Pulmonary artery endothelial cell (primary cell): ENCODE data around the gene TRAPPC2L. TPM values are rescaled to one million over a fixed set of nuclear protein-coding genes. Genes with fewer than 3 reads are reported as not detected.
"Not testable (repeated sequence)": the region's sequence is repeated elsewhere in the genome, so short reads cannot be mapped to it uniquely, and the experiment has no call there.

Experiments used
- DNase-seq: peaks from one replicate; pipeline ENCODE4 v3.0.0-alpha.2; 2011; ENCODE audit warnings: low read depth, low spot score
- total RNA-seq: library from RNA; depleted of rRNA; stranded (reverse); fragments of >200 nt; gene quantifications from 2 replicates; pipeline ENCODE4 v1.2.3, GENCODE V29; 2014

Gene TRAPPC2L
- total RNA-seq, 1 donor from 2014 or later, result 62.0 TPM

DNA sequence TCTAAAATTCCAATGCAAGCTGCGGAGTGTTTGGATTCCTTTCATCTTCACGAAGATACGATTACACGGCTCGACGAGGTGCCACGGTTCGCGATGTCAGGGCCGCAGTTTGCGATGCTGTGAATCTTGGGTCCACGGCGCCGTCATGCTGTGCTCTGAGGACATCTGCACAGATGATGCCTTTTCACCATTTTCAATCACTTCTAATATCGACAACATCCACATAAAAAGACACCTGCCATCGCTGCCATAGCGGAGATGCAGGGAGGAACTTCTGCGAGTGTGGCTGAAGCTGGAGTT, 38.4 kb upstream of the TRAPPC2L start:
- no peak for DNase-seq

DNA sequence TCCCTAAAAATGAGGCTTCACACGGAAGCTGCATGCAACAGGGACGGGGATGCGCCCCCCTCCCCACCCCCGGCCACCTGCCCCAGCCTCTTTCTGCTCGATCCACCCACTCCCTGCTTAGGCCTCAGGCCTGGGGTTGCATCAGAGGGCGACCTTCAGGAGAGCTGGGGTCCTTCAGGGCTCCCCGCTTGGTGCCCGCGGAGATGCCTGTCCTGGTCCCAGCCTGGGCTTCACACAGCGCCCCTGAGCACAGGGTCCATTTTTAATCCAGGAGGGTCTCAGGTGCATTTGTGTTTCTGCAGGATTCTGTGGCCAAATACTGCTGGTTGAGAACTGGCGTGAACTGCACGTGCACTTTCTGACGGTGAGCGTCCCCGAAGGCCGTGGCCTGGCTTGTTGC, 37.8 kb upstream of the TRAPPC2L start:
- no peak for DNase-seq

- DNase-seq, result no peak
Measured at GRCh38 chr16:88820385-88821025, 36.4 kb upstream of the TRAPPC2L start.

GRCh38 chr16:88821168-88821850, 35.6 kb upstream of the TRAPPC2L start:
- no peak for DNase-seq

DNA sequence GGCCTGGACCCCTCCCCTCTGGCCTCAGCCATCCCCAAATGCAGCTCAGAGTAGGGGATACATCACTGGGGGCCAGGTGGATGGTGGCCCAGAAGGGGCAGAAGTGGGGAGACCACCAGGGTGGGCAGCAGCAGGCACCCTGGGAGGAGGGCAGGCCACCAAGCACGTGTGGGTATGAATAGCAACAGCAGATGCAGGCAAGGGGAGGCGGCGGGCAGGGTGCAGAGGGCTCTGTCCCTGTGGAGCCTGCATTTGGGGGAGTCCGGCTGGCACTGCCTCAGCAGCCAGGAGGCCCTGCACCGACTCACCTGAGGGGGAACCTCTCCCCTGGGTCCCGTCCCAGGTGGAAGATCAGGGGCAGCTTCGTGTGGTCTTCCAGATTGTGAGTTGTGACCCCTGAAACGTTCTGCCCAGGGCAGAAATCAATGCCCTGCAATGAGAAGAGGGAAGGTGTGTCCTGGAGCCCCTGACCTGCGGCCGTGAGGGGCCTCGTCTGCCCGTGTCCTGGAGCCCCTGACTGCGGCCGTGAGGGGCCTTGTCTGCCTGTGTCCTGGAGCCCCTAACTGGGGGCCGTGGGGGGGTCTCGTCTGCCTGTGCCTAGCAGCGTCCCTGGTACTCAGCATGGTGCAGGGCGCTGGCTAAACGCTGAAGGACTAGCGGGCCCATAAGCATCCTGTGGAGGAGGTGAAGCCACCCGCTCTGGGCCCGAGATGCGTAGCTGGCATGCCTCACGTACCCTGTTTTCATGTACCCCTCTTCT, 34.5 kb upstream of the TRAPPC2L start:
- no peak for DNase-seq

GRCh38 chr16:88823646-88824045, 33.3 kb upstream of the TRAPPC2L start:
- DNase-seq, result not testable (repeated sequence)

GRCh38 chr16:88824256-88825077, 32.5 kb upstream of the TRAPPC2L start:
- DNase-seq, result no peak

DNA sequence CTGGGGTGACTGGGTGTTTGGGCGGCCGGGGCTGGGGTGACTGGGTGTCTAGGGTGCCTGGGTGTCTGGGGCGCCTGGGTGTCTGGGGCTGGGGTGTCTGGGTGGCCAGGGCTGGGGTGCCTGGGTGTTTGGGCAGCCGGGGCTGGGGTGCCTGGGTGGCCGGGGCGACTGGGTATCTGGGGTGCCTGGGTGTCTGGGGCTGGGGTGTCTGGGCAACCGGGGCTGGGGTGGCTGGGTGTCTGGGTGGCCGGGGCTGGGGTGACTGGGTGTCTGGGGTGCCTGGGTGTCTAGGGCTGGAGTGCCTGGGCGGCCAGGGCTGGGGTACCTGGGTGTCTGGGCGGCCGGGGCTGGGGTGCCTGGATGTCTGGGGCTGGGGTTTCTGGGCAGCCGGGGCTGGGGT, 31.8 kb upstream of the TRAPPC2L start:
- DNase-seq, result no peak

- no peak for DNase-seq
Measured at GRCh38 chr16:88826070-88826840, 30.7 kb upstream of the TRAPPC2L start.

DNA sequence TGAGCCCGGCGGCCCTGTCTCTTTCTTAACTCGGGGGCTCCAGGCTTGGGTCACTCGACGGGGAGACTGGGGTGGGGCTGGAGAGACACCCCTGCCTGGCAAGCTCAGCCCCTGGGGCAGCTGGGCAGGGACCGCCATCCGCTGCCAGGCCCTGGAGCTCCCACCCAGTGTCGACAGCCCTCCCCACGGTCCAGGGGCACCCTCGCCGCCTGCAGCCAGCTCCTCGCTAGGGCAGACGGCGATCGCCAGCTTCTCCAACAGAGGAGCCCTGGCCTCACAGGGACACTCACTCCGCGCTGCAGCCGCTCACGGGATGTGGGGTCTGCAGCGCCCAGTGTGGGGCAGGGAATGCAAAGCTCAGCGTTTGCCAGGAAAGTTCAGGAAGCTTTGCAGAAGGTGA, 29.2 kb upstream of the TRAPPC2L start:
- no peak for DNase-seq

- no peak for DNase-seq
Measured at GRCh38 chr16:88828711-88829110, 28.2 kb upstream of the TRAPPC2L start.

DNA sequence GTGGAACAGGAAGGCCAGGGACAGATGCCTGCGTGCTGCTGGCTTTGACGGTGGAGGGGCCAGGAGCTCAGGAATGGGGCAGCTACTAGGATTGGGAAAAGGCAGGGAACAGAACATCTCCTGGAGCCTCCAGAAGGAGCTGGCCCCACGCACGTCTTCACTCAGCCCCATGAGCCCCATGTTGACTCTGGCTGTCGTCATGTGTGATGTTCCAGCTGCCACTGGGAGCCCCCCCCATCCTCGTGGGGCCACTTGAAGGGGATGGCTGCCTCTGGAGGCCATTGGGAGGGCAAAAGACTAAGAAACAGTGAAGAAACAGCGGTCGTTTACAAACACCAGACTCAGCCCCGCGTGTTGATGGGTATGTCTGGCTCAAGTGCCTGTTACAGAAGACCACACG, 26.7 kb upstream of the TRAPPC2L start:
- no peak for DNase-seq

GRCh38 chr16:88830783-88831182, 26.1 kb upstream of the TRAPPC2L start:
- DNase-seq, result no peak

- no peak for DNase-seq
Measured at GRCh38 chr16:88831838-88832237, 25.1 kb upstream of the TRAPPC2L start.

GRCh38 chr16:88833086-88833485, 23.8 kb upstream of the TRAPPC2L start:
- no peak for DNase-seq

DNA sequence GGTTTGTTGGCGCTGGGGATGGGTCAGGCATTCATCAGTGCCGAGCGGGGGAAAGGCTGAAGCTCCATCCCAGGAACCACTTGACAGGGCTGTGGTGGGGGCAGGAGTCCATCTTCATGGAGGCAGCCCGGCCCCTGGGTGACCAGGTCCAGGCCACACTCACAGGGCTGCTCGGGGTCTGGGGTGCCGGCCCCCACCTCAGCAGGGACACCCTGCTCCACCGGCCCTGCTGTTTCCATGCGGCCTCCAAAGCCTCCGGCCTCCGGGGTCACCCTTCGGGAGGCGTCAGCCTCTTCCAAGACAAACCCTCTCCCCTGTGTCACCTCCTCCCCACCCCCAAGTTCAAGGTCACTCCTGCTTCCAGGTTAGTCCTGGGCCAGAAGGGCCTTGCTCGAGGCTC, 22.3 kb upstream of the TRAPPC2L start:
- no peak for DNase-seq

DNA sequence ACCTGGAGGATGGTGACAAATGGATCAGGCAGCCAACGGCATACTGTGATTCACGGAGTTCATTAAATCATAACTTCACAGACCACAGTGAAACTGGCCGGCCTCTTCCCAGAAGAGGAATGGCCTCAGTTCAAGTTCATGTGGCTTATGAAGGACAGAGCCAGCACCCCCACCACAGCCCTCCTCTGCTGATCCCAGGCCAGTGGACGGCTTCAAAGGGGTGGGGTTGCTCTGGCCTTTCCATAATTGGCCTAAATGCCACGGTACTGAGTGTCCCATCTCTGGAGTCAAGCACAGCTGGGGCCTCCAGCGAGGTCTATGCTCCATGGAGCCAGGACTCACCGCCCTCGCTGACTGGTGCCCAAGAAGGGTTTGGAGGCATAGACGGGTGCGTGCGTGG, 21.5 kb upstream of the TRAPPC2L start:
- DNase-seq, result no peak

DNA sequence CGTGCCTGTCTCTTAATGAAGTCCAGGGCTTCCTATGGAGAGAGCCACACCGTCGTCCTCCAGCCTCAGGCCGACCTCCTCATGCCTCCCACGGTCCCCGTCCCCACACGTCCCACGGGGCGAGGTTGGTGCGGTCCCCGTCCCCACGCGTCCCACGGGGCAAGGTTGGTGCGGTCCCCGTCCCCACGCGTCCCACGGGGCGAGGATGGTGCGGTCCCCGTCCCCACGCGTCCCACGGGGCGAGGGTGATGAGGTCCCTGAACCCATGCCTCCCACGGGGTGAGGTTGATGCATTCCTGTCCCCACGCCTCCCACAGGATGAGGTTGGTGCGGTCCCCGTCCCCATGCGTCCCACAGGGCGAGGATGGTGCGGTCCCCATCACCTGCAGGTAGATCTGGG, 21.1 kb upstream of the TRAPPC2L start:
- no peak for DNase-seq

DNA sequence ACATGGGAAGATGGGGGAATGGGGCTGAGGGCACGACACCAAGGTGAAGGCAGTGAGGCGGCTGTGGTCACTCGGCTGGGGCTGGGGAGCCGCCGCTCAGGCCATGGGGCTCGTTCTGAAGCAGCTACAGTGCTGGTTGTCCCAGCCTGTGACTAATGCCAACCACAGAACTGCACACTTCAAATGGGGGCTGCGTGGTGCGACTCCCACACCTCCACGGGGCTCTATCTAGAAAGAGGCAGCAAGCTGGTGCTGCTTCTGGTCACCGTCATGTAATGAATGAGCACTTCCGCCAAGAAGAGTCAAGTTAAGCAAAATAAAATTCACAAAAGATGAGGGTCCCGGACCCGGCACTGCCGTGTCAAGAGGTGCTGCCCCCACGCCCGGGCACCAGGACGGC, 20.1 kb upstream of the TRAPPC2L start:
- DNase-seq, result no peak

GRCh38 chr16:88837806-88838205, 19.1 kb upstream of the TRAPPC2L start:
- no peak for DNase-seq

DNA sequence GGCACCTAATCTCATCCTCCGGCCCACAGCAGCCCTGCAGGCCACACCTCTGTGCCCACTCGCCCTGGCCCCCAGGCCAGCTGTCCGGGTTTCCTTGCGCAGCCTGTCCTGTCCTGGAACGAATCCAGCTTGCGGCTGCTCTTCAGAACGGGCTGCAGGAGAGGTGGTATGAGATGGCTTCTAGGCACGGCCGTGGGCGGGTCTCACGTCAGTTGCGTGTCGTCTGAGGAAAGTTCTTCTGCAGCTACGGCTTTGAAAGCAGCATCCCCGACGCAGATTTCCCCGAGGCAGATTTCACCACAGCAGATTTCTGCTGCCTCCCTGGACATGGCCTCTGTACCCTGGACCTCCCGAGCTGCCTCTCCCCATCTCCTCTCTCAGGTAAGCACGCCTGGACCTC, 18.4 kb upstream of the TRAPPC2L start:
- DNase-seq, result no peak
